T1000 (cell line): Measurements from ENCODE around the gene SBK1.
"Not testable (repeated sequence)": the region's sequence is repeated elsewhere in the genome, so short reads cannot be mapped to it uniquely, and the experiment has no call there.

ENCODE experiments used
- DNase-seq: peaks from one replicate; lab custom pipeline; 2025; ENCODE audit warnings: mixed read lengths; lab: John Stamatoyannopoulos, UW

Gene SBK1

GRCh38 chr16:28335678-28336077, 43.4 kb downstream of the SBK1 start:
- DNase-seq: not testable (repeated sequence)

- DNase-seq: not testable (repeated sequence)
Measured at GRCh38 chr16:28336940-28337710, 44.8 kb downstream of the SBK1 start.

GRCh38 chr16:28338230-28338629, 45.9 kb downstream of the SBK1 start:
- DNase-seq: not testable (repeated sequence)

- DNase-seq: not testable (repeated sequence)
Measured at GRCh38 chr16:28362600-28362999, 70.3 kb downstream of the SBK1 start.

- not testable (repeated sequence) for DNase-seq
Measured at GRCh38 chr16:28363408-28363807, 71.1 kb downstream of the SBK1 start, which contains the start of gene NPIPB6. NPIPB6 (minus strand) TSS chr16:28363508; CDS start chr16:28362822, 686 bp downstream.

- not testable (repeated sequence) for DNase-seq
Measured at GRCh38 chr16:28364268-28365173, 72.2 kb downstream of the SBK1 start.

- DNase-seq: not testable (repeated sequence)
Measured at GRCh38 chr16:28367926-28368325, 75.6 kb downstream of the SBK1 start.
